Hepatocyte (in vitro differentiated cells): ENCODE data around the gene TTC9B.

Experiments used
- EZH2 ChIP-seq: fragments of 200-600 bp; sonication (generic); IDR thresholded peaks from 2 replicates; pipeline ENCODE4 v1.6.1; 2016; ENCODE audit warnings: antibody characterized with exemption, mild to moderate bottlenecking, borderline replicate concordance
- EZH2phosphoT487 ChIP-seq: fragments of 200-600 bp; sonication (generic); IDR thresholded peaks from one replicate; pipeline ENCODE4 v1.6.1; 2018; ENCODE audit warnings: antibody characterized with exemption, mild to moderate bottlenecking, low read depth, moderate library complexity; ENCODE audit not compliant: unreplicated experiment, severe bottlenecking

- TF ChIP-seq EZH2phosphoT487, result no peak
- TF ChIP-seq EZH2, result no peak
Observed at GRCh38 chr19:40210889-40211288, 7.3 kb downstream of the TTC9B start.
